Osteocyte (in vitro differentiated cells): Measurements from ENCODE around the gene SLC18B1. TPM values are rescaled to one million over a fixed set of nuclear protein-coding genes. Genes with fewer than 3 reads are reported as not detected.

Source experiments
- DNase-seq: peaks from one replicate; pipeline ENCODE4 v3.0.0; 2021; ENCODE audit warnings: mixed read lengths; ENCODE audit not compliant: unreplicated experiment; ENCODE audit errors: extremely low spot score
- H3K27ac Mint-ChIP-seq: one replicate; pipeline ENCODE4 v1.8.0; 2021; ENCODE audit warnings: mild to moderate bottlenecking, mixed read lengths; ENCODE audit not compliant: unreplicated experiment
- H3K27me3 Mint-ChIP-seq: one replicate; pipeline ENCODE4 v1.8.0; 2021; ENCODE audit warnings: mixed read lengths; ENCODE audit not compliant: unreplicated experiment
- H3K36me3 Mint-ChIP-seq: one replicate; pipeline ENCODE4 v1.8.0; 2021; ENCODE audit warnings: mixed read lengths; ENCODE audit not compliant: unreplicated experiment
- H3K4me1 Mint-ChIP-seq: one replicate; pipeline ENCODE4 v1.8.0; 2021; ENCODE audit warnings: mixed read lengths; ENCODE audit not compliant: unreplicated experiment
- H3K4me3 Mint-ChIP-seq: one replicate; pipeline ENCODE4 v1.8.0; 2021; ENCODE audit warnings: mild to moderate bottlenecking, moderate library complexity, mixed read lengths; ENCODE audit not compliant: unreplicated experiment
- H3K9me3 Mint-ChIP-seq: one replicate; pipeline ENCODE4 v1.8.0; 2021; ENCODE audit warnings: mixed read lengths; ENCODE audit not compliant: unreplicated experiment
- total RNA-seq: library from RNA; stranded (reverse); gene quantifications from 2 replicates; pipeline ENCODE4 v1.2.1, GENCODE V29; 2021
- TF ChIP-seq, protein P1 (sequence below): fragments of 200-600 bp; sonication (generic); IDR thresholded peaks from 2 replicates; pipeline ENCODE4 v1.5.0; 2021; ENCODE audit warnings: antibody characterized with exemption, mild to moderate bottlenecking, moderate library complexity

SLC18B1 gene
- total RNA-seq, 1 donor from 2014 or later, result 3.3 TPM

DNA sequence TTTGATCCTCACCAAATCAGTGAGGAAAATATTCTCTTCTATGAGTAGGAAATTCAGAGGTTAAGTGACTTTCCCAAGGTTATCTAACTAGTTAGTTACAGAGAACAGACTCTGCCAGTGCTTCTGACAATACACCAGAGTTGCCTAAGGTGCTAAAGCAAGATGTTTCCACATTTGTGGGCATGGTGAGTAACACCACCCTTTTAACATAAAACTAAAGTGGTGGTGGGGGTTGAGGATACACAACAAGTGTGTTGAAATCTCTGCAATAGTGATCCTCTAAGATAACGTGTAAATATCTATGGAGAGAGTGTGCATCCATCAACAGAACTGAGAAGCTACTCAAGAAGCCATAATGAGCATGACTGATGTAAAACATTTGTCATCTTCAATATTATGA, 52.4 kb downstream of the SLC18B1 start:
- Mint-ChIP-seq H3K4me1 (no peaks in the 10 kb centered on the region), H3K9me3 (no peaks in the 10 kb centered on the region), H3K27ac (no peak overlapping the region), H3K27me3 (peaks cover 20% of the 10 kb centered on the region), H3K36me3 (no peaks in the 10 kb centered on the region), H3K4me3 (no peak overlapping the region)
- TF ChIP-seq, protein P1, sequence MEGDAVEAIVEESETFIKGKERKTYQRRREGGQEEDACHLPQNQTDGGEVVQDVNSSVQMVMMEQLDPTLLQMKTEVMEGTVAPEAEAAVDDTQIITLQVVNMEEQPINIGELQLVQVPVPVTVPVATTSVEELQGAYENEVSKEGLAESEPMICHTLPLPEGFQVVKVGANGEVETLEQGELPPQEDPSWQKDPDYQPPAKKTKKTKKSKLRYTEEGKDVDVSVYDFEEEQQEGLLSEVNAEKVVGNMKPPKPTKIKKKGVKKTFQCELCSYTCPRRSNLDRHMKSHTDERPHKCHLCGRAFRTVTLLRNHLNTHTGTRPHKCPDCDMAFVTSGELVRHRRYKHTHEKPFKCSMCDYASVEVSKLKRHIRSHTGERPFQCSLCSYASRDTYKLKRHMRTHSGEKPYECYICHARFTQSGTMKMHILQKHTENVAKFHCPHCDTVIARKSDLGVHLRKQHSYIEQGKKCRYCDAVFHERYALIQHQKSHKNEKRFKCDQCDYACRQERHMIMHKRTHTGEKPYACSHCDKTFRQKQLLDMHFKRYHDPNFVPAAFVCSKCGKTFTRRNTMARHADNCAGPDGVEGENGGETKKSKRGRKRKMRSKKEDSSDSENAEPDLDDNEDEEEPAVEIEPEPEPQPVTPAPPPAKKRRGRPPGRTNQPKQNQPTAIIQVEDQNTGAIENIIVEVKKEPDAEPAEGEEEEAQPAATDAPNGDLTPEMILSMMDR, result no peak
- DNase-seq, result no peak

DNA sequence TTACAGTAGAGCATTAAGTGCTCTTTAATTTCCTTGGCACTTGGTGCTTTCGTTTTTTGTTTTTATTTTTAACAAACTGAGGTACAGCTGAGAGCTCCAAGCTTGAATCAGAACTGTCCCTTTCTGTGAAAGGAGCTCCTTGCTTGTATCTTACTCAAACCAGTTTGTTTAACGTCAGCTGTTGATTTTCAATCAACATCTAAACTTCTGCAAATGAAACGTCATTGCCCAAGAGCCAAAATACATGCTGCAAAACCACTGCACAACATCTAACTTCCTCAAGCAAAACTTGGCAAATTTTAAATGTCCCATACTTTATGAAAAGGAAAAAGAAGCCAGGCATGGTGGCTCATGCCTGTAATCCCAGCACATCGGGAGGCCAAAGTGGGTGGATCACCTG, 55.9 kb downstream of the SLC18B1 start:
- no peaks in the 10 kb centered on the region for H3K4me1 Mint-ChIP-seq
- H3K27me3 Mint-ChIP-seq, result peaks cover 28% of the 10 kb centered on the region
- no peak overlapping the region for H3K27ac Mint-ChIP-seq
- TF ChIP-seq, protein P1, result no peak
- no peak for DNase-seq
- H3K36me3 Mint-ChIP-seq, result no peaks in the 10 kb centered on the region
- H3K4me3 Mint-ChIP-seq, result no peak overlapping the region
- H3K9me3 Mint-ChIP-seq, result no peaks in the 10 kb centered on the region

DNA sequence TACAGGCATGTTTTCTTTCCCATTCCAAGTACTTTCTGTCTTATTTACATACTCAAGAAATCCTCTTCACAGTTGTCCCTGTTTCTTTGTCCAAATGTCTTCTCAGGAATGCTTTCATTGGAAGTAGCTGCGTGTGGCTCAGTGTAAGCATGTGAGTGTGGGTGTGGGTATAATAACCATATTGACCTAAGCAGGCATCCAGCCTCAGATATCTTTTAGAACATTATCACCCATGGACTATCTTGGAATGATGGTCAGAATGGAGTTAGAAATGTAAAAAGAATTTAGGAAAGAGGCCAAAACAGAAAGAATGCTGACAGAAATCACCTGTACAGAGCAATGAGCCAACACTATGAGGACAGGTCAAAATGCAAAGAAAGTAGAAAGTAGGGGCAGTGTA, 57.2 kb downstream of the SLC18B1 start:
- H3K27ac Mint-ChIP-seq, result no peak overlapping the region
- no peak for DNase-seq
- H3K27me3 Mint-ChIP-seq, result peaks cover 28% of the 10 kb centered on the region
- no peaks in the 10 kb centered on the region for H3K36me3 Mint-ChIP-seq
- TF ChIP-seq, protein P1, result no peak
- no peaks in the 10 kb centered on the region for H3K4me1 Mint-ChIP-seq
- no peak overlapping the region for H3K4me3 Mint-ChIP-seq
- no peaks in the 10 kb centered on the region for H3K9me3 Mint-ChIP-seq

DNA sequence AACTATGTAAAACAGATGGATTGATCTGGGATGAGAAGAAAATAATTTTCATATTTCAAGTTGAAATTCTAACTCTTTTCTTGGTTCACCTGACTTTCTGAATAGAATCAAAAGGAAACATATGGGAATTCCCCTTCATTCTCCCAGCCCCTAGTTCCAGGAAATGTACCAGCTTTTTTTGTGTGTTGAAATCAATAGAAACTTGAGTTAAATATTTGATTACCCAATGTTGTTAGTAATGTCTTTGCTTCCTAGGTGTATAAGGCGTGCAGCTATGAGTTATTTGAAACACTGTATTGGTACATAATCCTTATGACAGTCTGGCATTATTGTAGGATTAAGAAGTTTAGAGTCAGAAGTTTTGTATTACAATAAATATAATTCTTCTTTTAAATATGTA, 62.2 kb downstream of the SLC18B1 start:
- Mint-ChIP-seq H3K4me3 (no peak overlapping the region), H3K9me3 (no peaks in the 10 kb centered on the region), H3K4me1 (no peaks in the 10 kb centered on the region), H3K27ac (no peak overlapping the region), H3K27me3 (peaks cover 38% of the 10 kb centered on the region), H3K36me3 (no peaks in the 10 kb centered on the region)
- DNase-seq, result no peak
- TF ChIP-seq, protein P1, result no peak

DNA sequence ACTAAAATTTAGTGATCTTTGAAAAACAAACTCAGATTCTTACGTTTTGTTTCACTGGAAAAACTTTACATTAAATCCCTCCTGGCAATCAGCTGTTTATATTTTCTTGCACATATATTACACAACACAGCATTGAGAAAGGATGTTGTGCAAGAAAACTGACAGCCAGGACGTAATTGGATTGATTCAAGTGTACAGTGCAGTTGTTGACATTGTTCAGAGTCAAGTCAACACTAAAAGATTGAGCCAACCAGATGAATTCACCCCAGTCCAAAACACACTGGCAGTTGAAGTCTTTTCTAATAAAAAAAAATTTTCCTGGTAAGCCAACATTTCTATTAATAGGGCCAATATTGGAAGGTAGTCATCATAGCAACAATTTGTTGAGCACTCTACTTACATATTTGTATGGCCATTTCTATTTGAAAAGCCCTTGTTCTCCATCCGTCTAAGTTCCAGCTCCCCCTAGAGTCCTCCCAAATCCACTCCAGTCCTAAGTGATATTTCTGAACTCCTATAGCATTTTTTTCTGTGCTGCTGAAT, 63.7 kb downstream of the SLC18B1 start:
- H3K9me3 Mint-ChIP-seq, result no peaks in the 10 kb centered on the region
- no peaks in the 10 kb centered on the region for H3K36me3 Mint-ChIP-seq
- H3K4me1 Mint-ChIP-seq, result no peaks in the 10 kb centered on the region
- no peak for DNase-seq
- no peak overlapping the region for H3K4me3 Mint-ChIP-seq
- no peak overlapping the region for H3K27ac Mint-ChIP-seq
- H3K27me3 Mint-ChIP-seq, result peaks cover 32% of the 10 kb centered on the region
- TF ChIP-seq, protein P1, result peak; percentile 23
